PC-3 (cell line): ENCODE measurements around the gene MAPK8.

Source experiments
- EZH2 ChIP-seq: fragments of 300-600 bp; sonication (generic); IDR thresholded peaks from one replicate; pipeline ENCODE4 v1.6.1; 2017; ENCODE audit warnings: antibody characterized with exemption, mild to moderate bottlenecking, low read length; ENCODE audit not compliant: unreplicated experiment
- EZH2phosphoT487 ChIP-seq: fragments of 300-600 bp; sonication (generic); IDR thresholded peaks from 2 replicates; pipeline ENCODE4 v1.6.1; 2018; ENCODE audit warnings: mild to moderate bottlenecking, antibody characterized with exemption, low read length, borderline replicate concordance
- TF ChIP-seq, protein P1 (sequence below): fragments of 300-600 bp; sonication (generic); conservative IDR thresholded peaks from 2 replicates; pipeline ENCODE4 v1.5.1; 2017; ENCODE audit warnings: antibody characterized with exemption, low read depth, mild to moderate bottlenecking, low read length

DNA sequence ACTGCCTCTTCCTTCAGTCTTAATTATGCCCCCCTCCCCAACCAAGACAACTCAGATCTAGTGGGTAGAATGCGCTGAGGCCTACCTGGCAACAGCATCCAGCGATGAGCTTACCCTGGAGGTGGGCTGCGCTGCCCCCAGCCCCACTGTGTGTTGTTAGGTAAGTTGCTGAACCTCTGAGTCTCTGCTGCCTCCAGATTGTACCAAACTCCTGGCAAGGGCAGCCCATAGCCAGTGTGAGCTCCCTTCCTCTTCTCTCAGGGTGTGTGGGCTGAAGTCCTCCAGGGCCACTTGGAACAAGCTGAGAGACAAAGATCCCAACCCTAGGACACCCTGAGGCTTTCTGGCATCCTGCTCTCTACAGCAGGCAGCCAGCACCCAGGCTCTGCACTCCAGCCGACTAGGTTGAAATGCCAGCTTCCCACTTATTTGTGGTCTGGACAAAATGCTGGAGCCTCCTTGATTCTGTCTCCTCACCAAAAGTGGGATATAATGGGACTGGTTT is 163.1 kb downstream of the MAPK8 start:
- TF ChIP-seq EZH2: no peak
- TF ChIP-seq, protein P1, sequence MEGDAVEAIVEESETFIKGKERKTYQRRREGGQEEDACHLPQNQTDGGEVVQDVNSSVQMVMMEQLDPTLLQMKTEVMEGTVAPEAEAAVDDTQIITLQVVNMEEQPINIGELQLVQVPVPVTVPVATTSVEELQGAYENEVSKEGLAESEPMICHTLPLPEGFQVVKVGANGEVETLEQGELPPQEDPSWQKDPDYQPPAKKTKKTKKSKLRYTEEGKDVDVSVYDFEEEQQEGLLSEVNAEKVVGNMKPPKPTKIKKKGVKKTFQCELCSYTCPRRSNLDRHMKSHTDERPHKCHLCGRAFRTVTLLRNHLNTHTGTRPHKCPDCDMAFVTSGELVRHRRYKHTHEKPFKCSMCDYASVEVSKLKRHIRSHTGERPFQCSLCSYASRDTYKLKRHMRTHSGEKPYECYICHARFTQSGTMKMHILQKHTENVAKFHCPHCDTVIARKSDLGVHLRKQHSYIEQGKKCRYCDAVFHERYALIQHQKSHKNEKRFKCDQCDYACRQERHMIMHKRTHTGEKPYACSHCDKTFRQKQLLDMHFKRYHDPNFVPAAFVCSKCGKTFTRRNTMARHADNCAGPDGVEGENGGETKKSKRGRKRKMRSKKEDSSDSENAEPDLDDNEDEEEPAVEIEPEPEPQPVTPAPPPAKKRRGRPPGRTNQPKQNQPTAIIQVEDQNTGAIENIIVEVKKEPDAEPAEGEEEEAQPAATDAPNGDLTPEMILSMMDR: no peak
- TF ChIP-seq EZH2phosphoT487: no peak
